ENCODE data around the gene RSPRY1. TPM values are rescaled to one million over a fixed set of nuclear protein-coding genes. Genes with fewer than 3 reads are reported as not detected.

Gene RSPRY1
- total RNA-seq, 1 experiment from 2014 or later, result 57.7 TPM

DNA sequence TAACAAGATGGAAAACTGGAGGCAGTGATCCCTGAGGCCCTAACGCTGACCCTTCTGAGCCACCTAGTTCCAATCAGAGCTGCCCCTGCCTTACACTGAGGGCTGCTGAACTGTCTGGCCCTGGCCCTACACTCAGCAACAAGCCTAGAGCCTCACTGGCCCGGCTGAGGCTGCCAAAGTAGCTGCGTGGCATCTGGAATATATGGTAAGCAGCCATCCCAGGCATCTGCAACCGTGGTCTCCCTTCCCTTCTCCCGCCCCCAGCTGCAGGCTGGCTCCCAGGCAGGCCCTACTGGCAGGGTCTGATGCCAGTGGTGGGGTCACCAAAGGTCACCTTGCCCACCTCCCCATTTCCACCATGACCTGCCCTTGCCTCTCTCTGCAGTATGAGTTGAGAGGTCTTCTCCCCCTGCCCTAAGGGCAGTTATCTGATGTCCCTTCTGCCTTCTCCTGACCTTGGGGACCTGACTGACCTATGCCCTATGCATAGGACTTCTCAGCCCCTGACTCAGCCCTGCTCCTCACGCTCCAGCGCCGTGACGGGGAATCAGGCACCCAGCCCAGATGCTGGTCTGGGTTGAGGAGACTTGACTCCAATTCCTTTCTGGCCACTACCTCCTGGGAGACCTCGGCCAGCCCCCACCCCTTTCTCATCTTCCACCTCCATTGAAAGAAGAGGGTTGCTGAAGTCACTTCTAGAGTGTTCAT lies 48.4 kb upstream of the RSPRY1 start:
- no peak overlapping the region for H3K27ac Mint-ChIP-seq (ENCODE audit: unreplicated experiment)
- no peaks in the 10 kb centered on the region for H3K27me3 Mint-ChIP-seq (ENCODE audit: insufficient read depth, unreplicated experiment)
- no TSS peak for BruUV-seq (replicated peaks)
- no peak overlapping the region for H3K4me3 Mint-ChIP-seq (ENCODE audit: unreplicated experiment)
- CTCF ChIA-PET, result no interaction called here
- H3K9me3 Mint-ChIP-seq (ENCODE audit: unreplicated experiment), result no peaks in the 10 kb centered on the region
- H3K36me3 ChIP-seq (ENCODE audit: control insufficient read depth, insufficient read depth, low read length), result no peaks in the 10 kb centered on the region
- peak in 1 of 2 experiments; percentile 31 for DNase-seq
- H3K4me1 Mint-ChIP-seq (ENCODE audit: low read depth, unreplicated experiment), result no peaks in the 10 kb centered on the region
- intact Hi-C loops (cut with micrococcal nuclease; ENCODE audit: unreplicated experiment), result no loop called here
- no peaks in the 10 kb centered on the region for H3K9me3 ChIP-seq
- no peaks in the 10 kb centered on the region; the same call in 1 of the 2 replicates for H3K4me1 ChIP-seq
- H3K4me3 ChIP-seq (ENCODE audit: low read depth, low read length), result no peak overlapping the region
- no peaks in the 10 kb centered on the region for H3K36me3 Mint-ChIP-seq (ENCODE audit: insufficient read depth, unreplicated experiment)
- POLR2A ChIA-PET, result interaction anchor here (0.6 kb wide), 1 partner anchor 22 kb away, joined by 4 read pairs; no protein-coding TSS in a partner anchor
- TF ChIP-seq, protein P1, sequence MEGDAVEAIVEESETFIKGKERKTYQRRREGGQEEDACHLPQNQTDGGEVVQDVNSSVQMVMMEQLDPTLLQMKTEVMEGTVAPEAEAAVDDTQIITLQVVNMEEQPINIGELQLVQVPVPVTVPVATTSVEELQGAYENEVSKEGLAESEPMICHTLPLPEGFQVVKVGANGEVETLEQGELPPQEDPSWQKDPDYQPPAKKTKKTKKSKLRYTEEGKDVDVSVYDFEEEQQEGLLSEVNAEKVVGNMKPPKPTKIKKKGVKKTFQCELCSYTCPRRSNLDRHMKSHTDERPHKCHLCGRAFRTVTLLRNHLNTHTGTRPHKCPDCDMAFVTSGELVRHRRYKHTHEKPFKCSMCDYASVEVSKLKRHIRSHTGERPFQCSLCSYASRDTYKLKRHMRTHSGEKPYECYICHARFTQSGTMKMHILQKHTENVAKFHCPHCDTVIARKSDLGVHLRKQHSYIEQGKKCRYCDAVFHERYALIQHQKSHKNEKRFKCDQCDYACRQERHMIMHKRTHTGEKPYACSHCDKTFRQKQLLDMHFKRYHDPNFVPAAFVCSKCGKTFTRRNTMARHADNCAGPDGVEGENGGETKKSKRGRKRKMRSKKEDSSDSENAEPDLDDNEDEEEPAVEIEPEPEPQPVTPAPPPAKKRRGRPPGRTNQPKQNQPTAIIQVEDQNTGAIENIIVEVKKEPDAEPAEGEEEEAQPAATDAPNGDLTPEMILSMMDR (IDR thresholded peaks at IDR 0.05; ENCODE audit: insufficient read depth in 1 of 2, low read depth in 1 of 2, low read length in 1 of 2, severe bottlenecking in 1 of 2, unreplicated experiment in 1 of 2), result no peak
- H3K27me3 ChIP-seq (replicated peaks; ENCODE audit: control insufficient read depth, insufficient read depth, low read length), result no peaks in the 10 kb centered on the region

DNA sequence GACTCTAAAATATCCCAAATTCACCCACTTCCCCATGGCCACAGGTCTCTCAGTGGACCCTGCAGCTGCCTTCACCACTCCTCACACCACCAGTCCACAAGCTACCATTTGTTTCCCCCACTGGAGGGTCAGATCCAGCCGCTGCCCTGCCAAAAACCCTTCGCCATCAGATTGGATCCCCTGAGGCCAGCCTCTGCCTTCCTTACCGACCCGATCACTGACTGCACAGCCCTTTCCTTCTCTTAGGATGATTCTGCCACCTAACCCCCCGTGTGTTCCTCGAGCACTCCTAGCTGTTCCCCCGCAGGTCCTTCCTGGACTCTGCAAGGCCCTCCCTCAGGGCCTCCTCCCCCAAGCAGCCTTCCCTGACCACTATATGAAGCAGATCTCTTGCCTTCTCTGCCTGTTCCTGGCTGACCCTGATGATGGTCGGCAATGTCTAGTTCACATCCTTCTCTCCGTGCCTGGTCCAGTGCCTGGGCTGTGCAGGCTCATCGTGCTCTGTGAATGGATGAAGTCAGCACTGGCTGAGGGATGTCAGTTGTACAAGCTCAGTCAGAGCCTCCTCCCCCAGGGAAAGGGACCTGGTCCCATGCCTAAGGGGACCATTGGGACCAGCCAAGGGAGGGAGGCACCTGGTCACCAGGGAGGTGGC lies 47.7 kb upstream of the RSPRY1 start:
- H3K36me3 ChIP-seq (ENCODE audit: control insufficient read depth, insufficient read depth, low read length), result no peaks in the 10 kb centered on the region
- no peaks in the 10 kb centered on the region for H3K27me3 Mint-ChIP-seq (ENCODE audit: insufficient read depth, unreplicated experiment)
- no peak overlapping the region for H3K4me3 Mint-ChIP-seq (ENCODE audit: unreplicated experiment)
- no peak overlapping the region for H3K4me3 ChIP-seq (ENCODE audit: low read depth, low read length)
- no peaks in the 10 kb centered on the region for H3K36me3 Mint-ChIP-seq (ENCODE audit: insufficient read depth, unreplicated experiment)
- no peaks in the 10 kb centered on the region for H3K4me1 Mint-ChIP-seq (ENCODE audit: low read depth, unreplicated experiment)
- intact Hi-C loops (cut with micrococcal nuclease; ENCODE audit: unreplicated experiment), result no loop called here
- H3K9me3 Mint-ChIP-seq (ENCODE audit: unreplicated experiment), result no peaks in the 10 kb centered on the region
- TF ChIP-seq, protein P1 (IDR thresholded peaks at IDR 0.05; ENCODE audit: insufficient read depth in 1 of 2, low read depth in 1 of 2, low read length in 1 of 2, severe bottlenecking in 1 of 2, unreplicated experiment in 1 of 2), result no peak
- ChIA-PET CTCF (no interaction called here), POLR2A (interaction anchor here (0.6 kb wide), 1 partner anchor 23 kb away, joined by 4 read pairs; no protein-coding TSS in a partner anchor)
- DNase-seq, result peak in 1 of 2 experiments; percentile 25
- no peaks in the 10 kb centered on the region for H3K9me3 ChIP-seq
- no peaks in the 10 kb centered on the region; the same call in 1 of the 2 replicates for H3K4me1 ChIP-seq
- no peak overlapping the region for H3K27ac Mint-ChIP-seq (ENCODE audit: unreplicated experiment)
- no peaks in the 10 kb centered on the region for H3K27me3 ChIP-seq (replicated peaks; ENCODE audit: control insufficient read depth, insufficient read depth, low read length)
- BruUV-seq (replicated peaks), result no TSS peak

DNA sequence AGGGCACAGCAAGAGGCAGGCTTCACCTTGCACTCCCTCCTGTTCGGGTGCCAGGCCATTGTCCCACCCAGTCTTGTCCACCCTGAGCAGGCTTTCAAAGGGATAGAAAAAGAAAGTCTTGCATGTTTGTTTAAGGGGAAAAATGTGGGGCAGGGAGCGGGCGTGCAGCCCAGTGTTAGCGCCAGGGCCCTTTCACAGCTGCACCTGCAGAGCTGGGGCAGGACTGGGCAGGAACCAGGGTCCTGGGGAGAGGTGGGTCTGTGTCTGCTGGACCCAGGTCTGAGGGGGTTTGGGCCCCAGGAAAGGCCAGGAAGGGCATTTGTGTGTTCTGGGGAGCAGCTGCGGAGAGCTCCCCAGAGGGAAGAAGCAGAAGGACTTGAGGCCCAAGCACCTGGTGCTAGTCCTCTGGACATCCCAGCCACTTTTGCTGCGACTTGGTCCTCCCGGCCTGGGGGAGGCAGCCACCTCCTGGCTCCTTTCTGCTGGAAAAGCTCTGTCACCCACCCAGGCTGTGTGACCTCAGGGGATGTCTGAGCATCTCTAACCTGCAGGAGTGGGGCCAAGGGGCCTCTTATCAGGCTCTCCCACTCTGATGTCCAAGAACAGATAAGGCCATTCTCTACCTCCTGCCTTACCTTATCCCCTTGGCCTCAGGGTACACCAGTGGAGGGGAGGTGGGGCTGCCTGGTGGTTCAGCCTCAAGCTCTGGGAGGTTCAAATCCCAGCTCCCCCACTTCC lies 45.0 kb upstream of the RSPRY1 start:
- ChIA-PET CTCF (no interaction called here), POLR2A (no interaction called here)
- Mint-ChIP-seq H3K4me3 (ENCODE audit: unreplicated experiment) (no peak overlapping the region), H3K27ac (ENCODE audit: unreplicated experiment) (no peak overlapping the region), H3K27me3 (ENCODE audit: insufficient read depth, unreplicated experiment) (no peaks in the 10 kb centered on the region), H3K4me1 (ENCODE audit: low read depth, unreplicated experiment) (no peaks in the 10 kb centered on the region), H3K9me3 (ENCODE audit: unreplicated experiment) (no peaks in the 10 kb centered on the region), H3K36me3 (ENCODE audit: insufficient read depth, unreplicated experiment) (peaks cover 8% of the 10 kb centered on the region)
- H3K9me3 ChIP-seq, result no peaks in the 10 kb centered on the region
- no peak overlapping the region for H3K4me3 ChIP-seq (ENCODE audit: low read depth, low read length)
- TF ChIP-seq, protein P1 (IDR thresholded peaks at IDR 0.05; ENCODE audit: insufficient read depth in 1 of 2, low read depth in 1 of 2, low read length in 1 of 2, severe bottlenecking in 1 of 2, unreplicated experiment in 1 of 2), result no peak
- H3K36me3 ChIP-seq (ENCODE audit: control insufficient read depth, insufficient read depth, low read length), result no peaks in the 10 kb centered on the region
- H3K27me3 ChIP-seq (replicated peaks; ENCODE audit: control insufficient read depth, insufficient read depth, low read length), result no peaks in the 10 kb centered on the region
- intact Hi-C loops (cut with micrococcal nuclease; ENCODE audit: unreplicated experiment), result no loop called here
- no peak for DNase-seq
- no TSS peak for BruUV-seq (replicated peaks)
- H3K4me1 ChIP-seq, result no peaks in the 10 kb centered on the region; the same call in none of the 2 replicates

All from Caco-2 (cell line).